GM19328 (cell line): ENCODE data around the gene TDP1.
"Not testable (repeated sequence)": the region's sequence is repeated elsewhere in the genome, so short reads cannot be mapped to it uniquely, and the experiment has no call there.

ENCODE experiments used
- ATAC-seq: cut with Tn5 transposase; IDR thresholded peaks from one replicate; pipeline ENCODE4 v1.9.1; 2021; ENCODE audit warnings: mild to moderate bottlenecking, moderate library complexity; ENCODE audit not compliant: unreplicated experiment

TDP1 gene

GRCh38 chr14:90089486-90089885, 133.8 kb downstream of the TDP1 start:
- ATAC-seq, result not testable (repeated sequence)

- ATAC-seq, result no peak
Measured at GRCh38 chr14:90091393-90091792, 135.7 kb downstream of the TDP1 start.

DNA sequence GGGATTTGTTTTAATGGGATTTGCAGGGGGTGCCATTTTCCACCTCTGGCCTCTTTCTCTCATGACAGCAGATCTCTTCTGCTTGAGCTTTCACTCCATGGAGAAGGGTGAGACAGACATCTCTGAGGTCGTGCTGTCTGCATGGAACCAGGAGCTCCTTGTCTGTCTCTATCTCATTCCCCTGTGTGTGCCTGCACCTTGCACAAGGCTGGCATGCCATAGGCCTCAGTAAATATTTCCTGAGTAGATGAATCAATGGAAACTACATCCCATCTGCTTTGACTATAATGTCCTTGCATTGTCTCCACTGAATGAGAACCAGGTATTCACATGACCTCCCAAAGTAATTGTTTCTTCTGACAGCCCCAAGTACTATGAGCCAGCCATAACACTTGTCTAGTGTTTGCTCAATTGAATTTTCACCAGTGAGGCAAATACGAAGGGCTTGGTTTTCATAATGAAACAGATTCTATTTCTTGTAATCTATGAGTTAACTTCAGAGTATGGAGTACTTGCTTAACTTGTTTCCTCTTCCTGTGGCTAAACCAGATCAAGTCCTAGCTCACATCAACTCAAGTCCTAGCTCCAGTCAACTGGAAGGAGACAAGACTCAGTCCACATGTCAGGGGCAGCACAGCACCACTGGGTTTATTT, 138.3 kb downstream of the TDP1 start:
- no peak for ATAC-seq
